SK-N-SH (cell line): ENCODE measurements around the gene CLASP1.

Source experiments
- FOXJ3 ChIP-seq: sonication (generic); formaldehyde crosslinking; IDR thresholded peaks from 2 replicates; pipeline ENCODE4 v1.5.1; 2020; ENCODE audit warnings: mild to moderate bottlenecking, missing genetic modification reagents
- FOXM1 ChIP-seq: IDR thresholded peaks from 2 replicates; pipeline ENCODE4 v1.4.0; 2012; ENCODE audit warnings: low read depth, mild to moderate bottlenecking
- JUND ChIP-seq: IDR thresholded peaks from 2 replicates; pipeline ENCODE4 v1.4.0; 2012
- MXI1 ChIP-seq: IDR thresholded peaks from 2 replicates; pipeline ENCODE4 v1.6.1; 2012; ENCODE audit warnings: mild to moderate bottlenecking, low read depth, low read length, improper control_type of control experiment
- NFIC ChIP-seq: IDR thresholded peaks from 2 replicates; pipeline ENCODE4 v1.4.0; 2012; ENCODE audit warnings: borderline replicate concordance
- POLR2AphosphoS5 ChIP-seq: IDR thresholded peaks from 2 replicates; pipeline ENCODE4 v1.6.1; 2012; ENCODE audit warnings: low read depth, low read length
- RFX5 ChIP-seq: IDR thresholded peaks from 2 replicates; pipeline ENCODE4 v1.6.1; 2012; ENCODE audit warnings: mild to moderate bottlenecking, improper control_type of control experiment, low read length
- TAF1 ChIP-seq: IDR thresholded peaks from 2 replicates; pipeline ENCODE4 v1.6.1; 2012; ENCODE audit warnings: low read depth, mild to moderate bottlenecking, low read length, moderate library complexity, borderline replicate concordance
- YY1 ChIP-seq: IDR thresholded peaks from 2 replicates; pipeline ENCODE4 v1.4.0; 2012; ENCODE audit warnings: low read depth, mild to moderate bottlenecking
- TF ChIP-seq, protein P1 (sequence below): fragments of 200-600 bp; sonication (generic); IDR thresholded peaks from 2 replicates; pipeline ENCODE4 v1.6.1; 2017; ENCODE audit warnings: antibody characterized with exemption, mild to moderate bottlenecking, moderate library complexity
- TF ChIP-seq, protein P2 (sequence below): IDR thresholded peaks from 2 replicates; pipeline ENCODE4 v1.6.1; 2012; ENCODE audit warnings: mild to moderate bottlenecking, low read depth, low read length, moderate library complexity
- TF ChIP-seq, protein P3 (sequence below): fragments of 150-350 bp; IDR thresholded peaks from 2 replicates; pipeline ENCODE4 v1.6.1; 2017; ENCODE audit warnings: antibody characterized with exemption, low read length, low read depth, borderline replicate concordance
- TF ChIP-seq, protein P4 (sequence below): IDR thresholded peaks from 2 replicates; pipeline ENCODE4 v1.4.0; 2012; ENCODE audit warnings: low read depth

DNA sequence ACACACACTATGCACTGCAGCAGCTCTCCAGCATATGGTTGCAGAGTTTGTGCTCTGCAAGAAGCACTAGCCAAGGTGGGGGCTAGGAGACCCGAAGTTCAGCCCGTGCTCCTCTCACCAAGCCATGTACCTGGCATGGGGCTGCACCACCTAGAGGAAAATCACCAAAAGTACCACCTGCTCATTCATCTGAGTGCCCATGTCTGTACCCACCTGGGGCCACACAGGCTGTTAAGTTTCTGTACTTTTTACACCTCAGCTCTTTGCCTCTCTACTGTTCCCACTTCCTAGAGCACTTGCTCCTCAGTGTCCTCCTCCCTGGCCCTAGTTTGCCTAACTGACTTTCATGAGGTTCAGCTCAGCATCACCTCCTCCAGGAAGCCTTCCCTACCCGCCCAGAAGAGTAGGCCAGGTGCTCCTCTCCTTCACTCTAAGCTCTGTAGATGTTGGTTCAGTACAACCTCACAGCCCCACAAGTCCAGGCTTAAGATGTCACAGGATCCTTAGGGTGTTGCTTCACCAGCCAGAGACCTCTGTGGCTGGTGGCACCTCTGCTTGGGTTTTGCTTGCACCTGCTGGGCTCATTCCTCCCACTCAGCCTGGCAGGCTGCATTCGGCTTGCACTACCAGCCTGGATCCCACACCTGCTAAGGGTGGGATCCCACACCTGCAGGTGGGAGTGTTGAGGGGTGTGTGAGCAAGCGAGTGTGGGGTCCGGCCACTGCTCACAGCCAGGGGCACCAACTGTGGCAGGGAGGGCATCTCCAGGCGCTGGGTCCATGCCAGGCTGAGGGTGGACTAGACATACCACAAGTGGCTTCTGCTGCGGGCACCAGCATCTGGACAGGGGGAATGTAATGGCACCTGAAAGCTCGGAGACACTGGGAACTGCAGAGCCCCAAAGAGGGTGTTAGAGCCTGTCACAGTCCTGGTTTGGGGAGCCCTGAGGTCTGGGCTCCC is 354.1 kb downstream of the CLASP1 start:
- no peak for TF ChIP-seq NFIC
- TF ChIP-seq, protein P1, sequence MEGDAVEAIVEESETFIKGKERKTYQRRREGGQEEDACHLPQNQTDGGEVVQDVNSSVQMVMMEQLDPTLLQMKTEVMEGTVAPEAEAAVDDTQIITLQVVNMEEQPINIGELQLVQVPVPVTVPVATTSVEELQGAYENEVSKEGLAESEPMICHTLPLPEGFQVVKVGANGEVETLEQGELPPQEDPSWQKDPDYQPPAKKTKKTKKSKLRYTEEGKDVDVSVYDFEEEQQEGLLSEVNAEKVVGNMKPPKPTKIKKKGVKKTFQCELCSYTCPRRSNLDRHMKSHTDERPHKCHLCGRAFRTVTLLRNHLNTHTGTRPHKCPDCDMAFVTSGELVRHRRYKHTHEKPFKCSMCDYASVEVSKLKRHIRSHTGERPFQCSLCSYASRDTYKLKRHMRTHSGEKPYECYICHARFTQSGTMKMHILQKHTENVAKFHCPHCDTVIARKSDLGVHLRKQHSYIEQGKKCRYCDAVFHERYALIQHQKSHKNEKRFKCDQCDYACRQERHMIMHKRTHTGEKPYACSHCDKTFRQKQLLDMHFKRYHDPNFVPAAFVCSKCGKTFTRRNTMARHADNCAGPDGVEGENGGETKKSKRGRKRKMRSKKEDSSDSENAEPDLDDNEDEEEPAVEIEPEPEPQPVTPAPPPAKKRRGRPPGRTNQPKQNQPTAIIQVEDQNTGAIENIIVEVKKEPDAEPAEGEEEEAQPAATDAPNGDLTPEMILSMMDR, result no peak
- no peak for TF ChIP-seq JUND
- no peak for TF ChIP-seq TAF1
- no peak for TF ChIP-seq FOXJ3 (CRISPR knock-in tag)
- TF ChIP-seq, protein P2, sequence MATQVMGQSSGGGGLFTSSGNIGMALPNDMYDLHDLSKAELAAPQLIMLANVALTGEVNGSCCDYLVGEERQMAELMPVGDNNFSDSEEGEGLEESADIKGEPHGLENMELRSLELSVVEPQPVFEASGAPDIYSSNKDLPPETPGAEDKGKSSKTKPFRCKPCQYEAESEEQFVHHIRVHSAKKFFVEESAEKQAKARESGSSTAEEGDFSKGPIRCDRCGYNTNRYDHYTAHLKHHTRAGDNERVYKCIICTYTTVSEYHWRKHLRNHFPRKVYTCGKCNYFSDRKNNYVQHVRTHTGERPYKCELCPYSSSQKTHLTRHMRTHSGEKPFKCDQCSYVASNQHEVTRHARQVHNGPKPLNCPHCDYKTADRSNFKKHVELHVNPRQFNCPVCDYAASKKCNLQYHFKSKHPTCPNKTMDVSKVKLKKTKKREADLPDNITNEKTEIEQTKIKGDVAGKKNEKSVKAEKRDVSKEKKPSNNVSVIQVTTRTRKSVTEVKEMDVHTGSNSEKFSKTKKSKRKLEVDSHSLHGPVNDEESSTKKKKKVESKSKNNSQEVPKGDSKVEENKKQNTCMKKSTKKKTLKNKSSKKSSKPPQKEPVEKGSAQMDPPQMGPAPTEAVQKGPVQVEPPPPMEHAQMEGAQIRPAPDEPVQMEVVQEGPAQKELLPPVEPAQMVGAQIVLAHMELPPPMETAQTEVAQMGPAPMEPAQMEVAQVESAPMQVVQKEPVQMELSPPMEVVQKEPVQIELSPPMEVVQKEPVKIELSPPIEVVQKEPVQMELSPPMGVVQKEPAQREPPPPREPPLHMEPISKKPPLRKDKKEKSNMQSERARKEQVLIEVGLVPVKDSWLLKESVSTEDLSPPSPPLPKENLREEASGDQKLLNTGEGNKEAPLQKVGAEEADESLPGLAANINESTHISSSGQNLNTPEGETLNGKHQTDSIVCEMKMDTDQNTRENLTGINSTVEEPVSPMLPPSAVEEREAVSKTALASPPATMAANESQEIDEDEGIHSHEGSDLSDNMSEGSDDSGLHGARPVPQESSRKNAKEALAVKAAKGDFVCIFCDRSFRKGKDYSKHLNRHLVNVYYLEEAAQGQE, result no peak
- TF ChIP-seq, protein P3, sequence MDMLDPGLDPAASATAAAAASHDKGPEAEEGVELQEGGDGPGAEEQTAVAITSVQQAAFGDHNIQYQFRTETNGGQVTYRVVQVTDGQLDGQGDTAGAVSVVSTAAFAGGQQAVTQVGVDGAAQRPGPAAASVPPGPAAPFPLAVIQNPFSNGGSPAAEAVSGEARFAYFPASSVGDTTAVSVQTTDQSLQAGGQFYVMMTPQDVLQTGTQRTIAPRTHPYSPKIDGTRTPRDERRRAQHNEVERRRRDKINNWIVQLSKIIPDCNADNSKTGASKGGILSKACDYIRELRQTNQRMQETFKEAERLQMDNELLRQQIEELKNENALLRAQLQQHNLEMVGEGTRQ, result no peak
- TF ChIP-seq YY1, result no peak
- TF ChIP-seq POLR2AphosphoS5, result no peak
- TF ChIP-seq MXI1, result no peak
- TF ChIP-seq, protein P4, sequence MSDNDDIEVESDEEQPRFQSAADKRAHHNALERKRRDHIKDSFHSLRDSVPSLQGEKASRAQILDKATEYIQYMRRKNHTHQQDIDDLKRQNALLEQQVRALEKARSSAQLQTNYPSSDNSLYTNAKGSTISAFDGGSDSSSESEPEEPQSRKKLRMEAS, result no peak
- TF ChIP-seq RFX5, result no peak
- TF ChIP-seq FOXM1, result no peak
